Ovary (tissue), 9 donors: Measurements from ENCODE around the gene DLL3. TPM values are rescaled to one million over a fixed set of nuclear protein-coding genes. Genes with fewer than 3 reads are reported as not detected.

ENCODE experiments used
- DNase-seq, 5 donors: peaks; one replicate each; pipeline ENCODE4 v3.0.0-alpha.2; 2019 to 2020
- H3K27ac ChIP-seq, 2 donors: fragments of 200-600 bp; one replicate each; pipeline versions ENCODE4 v1.5.1 to v1.8.0; 2019 to 2022
- H3K27me3 ChIP-seq: fragments of 200-600 bp; one replicate; pipeline ENCODE4 v1.8.0; 2022
- H3K36me3 ChIP-seq: fragments of 200-600 bp; sonication (generic); one replicate; pipeline ENCODE4 v1.5.1; 2019
- H3K4me1 ChIP-seq: one replicate; pipeline ENCODE4 v1.8.1; 2013; ENCODE audit warnings: mild to moderate bottlenecking, moderate library complexity; ENCODE audit not compliant: insufficient read depth
- H3K4me3 ChIP-seq: fragments of 200-600 bp; sonication (generic); one replicate; pipeline ENCODE4 v1.5.1; 2017
- H3K9me3 ChIP-seq, 2 donors: fragments of 200-600 bp in 1 of 2; sonication (generic) in 1 of 2; one replicate each; pipeline versions ENCODE4 v1.5.1 to v1.8.1; 2013 to 2019; ENCODE audit warnings: mild to moderate bottlenecking in 1 of 2, moderate library complexity in 1 of 2
- EP300 ChIP-seq: sonication (generic); formaldehyde crosslinking; IDR thresholded peaks from one replicate; pipeline ENCODE4 v1.6.1; 2017; ENCODE audit warnings: antibody characterized with exemption
- POLR2A ChIP-seq: fragments of 450-650 bp; IDR thresholded peaks from one replicate; pipeline ENCODE4 v1.6.1; 2017; ENCODE audit warnings: antibody characterized with exemption, mild to moderate bottlenecking, moderate library complexity
- WGBS, 3 donors: extraction: QIAGEN DNeasy Blood & Tissue Kit in 1 of 3; methylation state at CpG; one replicate each; pipeline versions ENCODE4 v1.1.5 to v1.1.7; 2013 to 2017; 5-methylcytosine and 5-hydroxymethylcytosine counted together
- intact Hi-C, 4 donors: fragments of 100-400 bp; cut with DNase I; formaldehyde crosslinking; loops; one replicate each; pipeline versions ENCODE4 v1.11.0 to v1.15.1; 2022 to 2023
- polyA plus RNA-seq, 2 donors: library from polyadenylated mRNA; stranded (reverse); fragments of 200-250 nt in 1 of 2; fragments of 350-450 nt in 1 of 2; fragmentation: Illumina TruSeq in 1 of 2; extraction: RNeasy Lipid Tissue Mini Kit (QIAGEN cat#74804) in 1 of 2; gene quantifications; one replicate each; pipeline ENCODE4 v1.2.3, GENCODE V29; 2013 to 2014
- total RNA-seq, 7 donors: library from RNA; depleted of rRNA in 2 of 7; stranded (reverse); fragments of >200 nt in 2 of 7; fragmentation: NEBNext Ultra II Directional in 3 of 7; extraction: Animal tissue kit (Norgen Biotek cat#: 25700) in 3 of 7; gene quantifications; one replicate each; pipeline versions ENCODE4 v1.1.0 to v1.2.4, GENCODE V29; 2016 to 2023
- TF ChIP-seq, protein P1 (sequence below), 3 donors: fragments of 450-650 bp in 2 of 3; fragments of 200-600 bp in 1 of 3; IDR thresholded peaks; one replicate each; pipeline versions ENCODE4 v1.5.1 to v1.8.0; 2016 to 2022; ENCODE audit warnings: antibody characterized with exemption in 3 of 3, mild to moderate bottlenecking in 1 of 3
- donor health status: DM: no; HTN: no; CAD: no; lungs with moderate emphysema.
- donor health status: DM: no; HTN: no; CAD: no.
- donor health status: Bipolar disorder and iron deficiency.
- donor health status: DM: yes; HTN: yes; CAD: no.
- donor health status: DM: no; HTN: no; CAD: no.
- donor health status: DM: yes; HTN: yes; CAD: no.

The DLL3 gene
- total and polyA plus RNA-seq, 9 donors = 0.10 to 0.33 (median 0.22) TPM; not detected in 4

DNA sequence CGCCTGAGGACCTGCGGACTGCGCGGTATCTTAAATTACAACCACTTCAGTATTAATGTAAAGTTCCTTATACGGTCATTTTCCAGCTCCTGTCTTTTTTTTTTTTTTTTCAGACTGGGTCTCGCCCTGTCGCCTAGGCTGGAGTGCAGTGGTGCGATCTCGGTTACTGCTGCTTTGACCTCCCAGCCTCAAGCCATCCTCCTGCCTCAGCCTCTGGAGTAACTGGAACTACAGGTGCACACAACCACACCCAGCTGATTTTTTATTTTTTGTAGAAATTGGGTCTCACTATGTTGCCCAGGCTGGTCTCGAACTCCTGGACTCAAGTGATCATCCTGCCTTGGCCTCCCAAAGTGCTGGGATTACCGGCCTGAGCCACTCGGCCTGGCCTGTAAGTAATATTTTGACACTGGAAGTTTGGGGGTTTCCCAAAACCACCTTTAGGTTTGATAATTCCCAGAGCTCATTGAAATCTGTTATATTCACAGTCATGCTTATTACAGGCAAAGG, 34.3 kb downstream of the DLL3 start:
- WGBS, 3 donors = 15 to 19% (median 17%) methylated on average over 12 of the region's 12 CpGs
- Histone ChIP-seq H3K4me1 (peaks cover 1% of the 10 kb centered on the region), H3K4me3 (peak overlapping the region; percentile 95), H3K27ac (no peak overlapping the region), H3K36me3 (no peaks in the 10 kb centered on the region), H3K9me3 (no peaks in the 10 kb centered on the region), H3K27me3 (no peaks in the 10 kb centered on the region)
- TF ChIP-seq EP300 (no peak), POLR2A (no peak)
- TF ChIP-seq, protein P1, sequence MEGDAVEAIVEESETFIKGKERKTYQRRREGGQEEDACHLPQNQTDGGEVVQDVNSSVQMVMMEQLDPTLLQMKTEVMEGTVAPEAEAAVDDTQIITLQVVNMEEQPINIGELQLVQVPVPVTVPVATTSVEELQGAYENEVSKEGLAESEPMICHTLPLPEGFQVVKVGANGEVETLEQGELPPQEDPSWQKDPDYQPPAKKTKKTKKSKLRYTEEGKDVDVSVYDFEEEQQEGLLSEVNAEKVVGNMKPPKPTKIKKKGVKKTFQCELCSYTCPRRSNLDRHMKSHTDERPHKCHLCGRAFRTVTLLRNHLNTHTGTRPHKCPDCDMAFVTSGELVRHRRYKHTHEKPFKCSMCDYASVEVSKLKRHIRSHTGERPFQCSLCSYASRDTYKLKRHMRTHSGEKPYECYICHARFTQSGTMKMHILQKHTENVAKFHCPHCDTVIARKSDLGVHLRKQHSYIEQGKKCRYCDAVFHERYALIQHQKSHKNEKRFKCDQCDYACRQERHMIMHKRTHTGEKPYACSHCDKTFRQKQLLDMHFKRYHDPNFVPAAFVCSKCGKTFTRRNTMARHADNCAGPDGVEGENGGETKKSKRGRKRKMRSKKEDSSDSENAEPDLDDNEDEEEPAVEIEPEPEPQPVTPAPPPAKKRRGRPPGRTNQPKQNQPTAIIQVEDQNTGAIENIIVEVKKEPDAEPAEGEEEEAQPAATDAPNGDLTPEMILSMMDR (IDR thresholded peaks at IDR 0.05) = no peak
- no peak for DNase-seq
- intact Hi-C loops = loop anchor here (5.0 to 10.0 kb wide), 7 partner anchors 58 to 418 kb away; partner anchors contain the start of genes SUPT5H (in 2 of the 4), MED29 (in 1 of the 4), PAF1 (in 1 of the 4) and SAMD4B (in 1 of the 4)

DNA sequence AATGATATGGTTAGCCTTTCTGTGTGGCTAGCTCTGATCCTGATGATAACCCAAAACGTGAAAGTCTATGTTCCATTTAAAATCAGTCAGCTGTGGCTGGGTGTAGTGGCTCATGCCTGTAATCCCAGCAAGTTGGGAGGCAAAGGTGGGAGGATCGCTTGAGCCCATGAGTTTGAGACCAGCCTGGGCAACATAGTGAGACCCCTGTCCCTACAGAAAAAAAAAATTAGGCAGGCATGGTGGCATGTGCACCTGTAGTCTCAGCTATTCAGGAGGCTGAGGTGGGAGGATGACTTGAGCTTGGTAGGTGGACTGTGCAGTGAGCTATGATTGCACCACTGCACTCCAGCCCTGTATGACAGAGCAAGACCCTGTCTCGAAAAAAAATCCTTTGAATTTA, 35.0 kb downstream of the DLL3 start:
- no peaks in the 10 kb centered on the region for H3K27me3 ChIP-seq
- WGBS, 3 donors = 63 to 79% (median 65%) methylated on average over 3 of the region's 3 CpGs
- no peaks in the 10 kb centered on the region for H3K9me3 ChIP-seq
- no peak for DNase-seq
- TF ChIP-seq, protein P1 (IDR thresholded peaks at IDR 0.05) = no peak
- TF ChIP-seq EP300 = no peak
- no peak for TF ChIP-seq POLR2A
- no peaks in the 10 kb centered on the region for H3K36me3 ChIP-seq
- H3K4me1 ChIP-seq = peaks cover 1% of the 10 kb centered on the region
- H3K4me3 ChIP-seq = no peak overlapping the region
- intact Hi-C loops = loop anchor here (5.0 to 10.0 kb wide), 7 partner anchors 59 to 419 kb away; partner anchors contain the start of genes SUPT5H (in 2 of the 4), MED29 (in 1 of the 4), PAF1 (in 1 of the 4) and SAMD4B (in 1 of the 4)
- H3K27ac ChIP-seq = no peak overlapping the region

DNA sequence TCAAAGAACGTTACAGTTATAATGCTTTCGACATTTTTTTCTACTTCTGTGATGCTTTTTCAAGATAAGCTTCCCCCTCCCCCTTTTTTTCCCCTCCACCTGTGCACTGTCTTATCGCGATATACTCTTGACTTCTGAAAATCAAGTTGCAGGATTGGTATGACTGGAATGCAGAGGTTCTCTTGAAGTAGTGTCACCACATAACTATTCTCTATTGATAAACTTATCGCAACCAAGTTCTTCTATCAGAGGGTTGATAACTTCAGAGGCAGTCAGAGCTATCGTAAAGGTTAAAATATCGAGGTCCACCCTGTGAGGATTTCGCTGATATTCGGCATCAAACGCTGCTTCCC, 40.4 kb downstream of the DLL3 start:
- intact Hi-C loops = loop anchor here (10.0 kb wide), 6 partner anchors 64 to 424 kb away; partner anchors contain the start of genes MED29 (in 1 of the 4), PAF1 (in 1 of the 4), SAMD4B (in 1 of the 4) and SUPT5H (in 1 of the 4)

DNA sequence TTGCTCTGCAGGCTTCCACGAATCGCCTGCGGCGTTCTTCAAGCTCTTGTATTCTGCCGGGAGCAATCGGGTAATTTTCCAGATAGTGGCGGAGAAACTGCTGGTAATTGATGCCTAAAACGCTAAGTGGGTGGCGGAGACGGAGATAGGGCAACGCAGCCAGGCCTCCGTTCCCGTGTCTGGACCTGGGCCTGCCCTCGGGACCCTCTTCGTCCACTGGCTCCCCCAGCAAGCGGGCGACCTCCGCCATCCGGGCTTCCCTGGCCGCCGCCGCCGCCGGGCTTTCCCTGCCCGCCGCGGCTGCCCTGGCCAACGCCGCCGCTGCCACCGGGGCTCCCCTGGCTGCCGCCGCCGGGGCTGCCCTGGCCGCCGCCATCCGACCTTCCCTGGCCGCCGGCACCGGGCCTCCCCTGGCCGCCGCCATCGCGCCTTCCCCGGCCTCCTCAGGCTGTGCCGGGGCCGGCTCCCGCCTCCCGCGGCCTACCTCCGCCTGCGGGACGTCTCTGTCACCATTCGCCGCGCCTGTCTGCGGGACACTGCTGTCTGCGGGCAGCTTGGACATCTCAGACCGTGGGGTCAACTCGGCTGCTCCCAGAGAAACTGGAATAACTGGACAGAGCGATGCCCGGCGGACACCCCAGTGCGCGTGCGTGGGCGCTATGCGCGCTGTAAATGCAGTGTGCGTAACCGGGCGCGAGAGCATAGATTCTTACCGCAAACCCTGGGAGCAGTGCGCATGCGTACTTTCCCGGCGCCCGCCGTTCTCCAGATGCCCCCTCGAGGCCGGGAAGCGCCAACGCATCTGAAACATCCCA, 41.0 kb downstream of the DLL3 start, which contains the start of gene EID2:
Gene EID2 (minus strand): TSS at position 644 of the 815 bp plus-strand sequence. CDS start 82 bp downstream, at position 562.
- H3K27me3 ChIP-seq = no peaks in the 10 kb centered on the region
- intact Hi-C loops = loop anchor here (10.0 kb wide), 7 partner anchors 65 to 675 kb away; partner anchors contain the start of genes MED29 (in 1 of the 4), PAF1 (in 1 of the 4), SAMD4B (in 1 of the 4) and SUPT5H (in 1 of the 4)
- H3K4me3 ChIP-seq = peak within 1 kb of the TSS; percentile 60
- H3K4me1 ChIP-seq = no peaks in the 10 kb centered on the region
- no peaks in the 10 kb centered on the region for H3K36me3 ChIP-seq
- 0 to 1% (median 0%) methylated on average over 53 to 84 of the region's 84 CpGs for WGBS, 3 donors
- DNase-seq = peak; percentile 94 to 97 (median 95)
- TF ChIP-seq EP300 (no peak), POLR2A (peak; percentile 87)
- TF ChIP-seq, protein P1 (IDR thresholded peaks at IDR 0.05) = peak; percentile 81 to 87 (median 84)
- peak within 1 kb of the TSS; percentile 88 to 93 for H3K27ac ChIP-seq
- no peaks in the 10 kb centered on the region for H3K9me3 ChIP-seq

More for the DNA sequence above, 40.4 kb downstream of the DLL3 start:
- no peaks in the 10 kb centered on the region for H3K4me1 ChIP-seq
- TF ChIP-seq POLR2A (no peak), EP300 (no peak)
- TF ChIP-seq, protein P1 (IDR thresholded peaks at IDR 0.05) = no peak
- no peak for DNase-seq
- no peaks in the 10 kb centered on the region for H3K27me3 ChIP-seq
- H3K36me3 ChIP-seq = no peaks in the 10 kb centered on the region
- peak overlapping the region; percentile 60 for H3K4me3 ChIP-seq
- H3K27ac ChIP-seq = peak overlapping the region; percentile 88 to 93
- 1 to 2% (median 2%) methylated on average over 10 of the region's 10 CpGs for WGBS, 3 donors
- no peaks in the 10 kb centered on the region for H3K9me3 ChIP-seq
